ENCODE measurements around the gene MLLT11. TPM values are rescaled to one million over a fixed set of nuclear protein-coding genes. Genes with fewer than 3 reads are reported as not detected.

MLLT11 gene
- total RNA-seq, 1 donor from 2014 or later: 58.7 TPM

GRCh38 chr1:151108331-151108730, 48.1 kb downstream of the MLLT11 start:
- intact Hi-C loops (cut with DNase I): no loop called here
- no peak for DNase-seq (ENCODE audit: low spot score)

- intact Hi-C loops (cut with DNase I): no loop called here
These were observed 53.7 kb downstream of the MLLT11 start for GRCh38 chr1:151113877-151114276.

More at GRCh38 chr1:151113877-151114276, 53.7 kb downstream of the MLLT11 start:
- no peak for DNase-seq (ENCODE audit: low spot score)

Other genes starting within 250 kb of the MLLT11 start
- gene ARNT, start 183.8 kb upstream of the MLLT11 start, total RNA-seq: 32.0 TPM
- gene CTXND2, start 173.3 kb upstream of the MLLT11 start, total RNA-seq: not detected
- 15.5 TPM for gene SETDB1, start 134.0 kb upstream of the MLLT11 start, total RNA-seq
- 76.0 TPM for gene CERS2, start 85.6 kb upstream of the MLLT11 start, total RNA-seq
- 0.16 TPM for gene ANXA9, start 78.1 kb upstream of the MLLT11 start, total RNA-seq
- 49.1 TPM for gene MINDY1, start 53.5 kb upstream of the MLLT11 start, total RNA-seq
- 31.0 TPM for gene PRUNE1, start 51.9 kb upstream of the MLLT11 start, total RNA-seq
- 0.32 TPM for gene BNIPL, start 23.8 kb upstream of the MLLT11 start, total RNA-seq
- gene C1orf56, start 12.6 kb upstream of the MLLT11 start, total RNA-seq: 8.9 TPM
- 44.2 TPM for gene CDC42SE1, start 775 bp upstream of the MLLT11 start, total RNA-seq
- gene GABPB2, start 10.4 kb downstream of the MLLT11 start, total RNA-seq: 11.7 TPM
- 46.5 TPM for gene SEMA6C, start 86.2 kb downstream of the MLLT11 start, total RNA-seq
- gene TNFAIP8L2, start 96.3 kb downstream of the MLLT11 start, total RNA-seq: 0.86 TPM
- 12.5 TPM for gene LYSMD1, start 105.5 kb downstream of the MLLT11 start, total RNA-seq
- 20.7 TPM for gene SCNM1, start 105.7 kb downstream of the MLLT11 start, total RNA-seq
- gene TMOD4, start 115.6 kb downstream of the MLLT11 start, total RNA-seq: not detected
- 34.1 TPM for gene VPS72, start 129.8 kb downstream of the MLLT11 start, total RNA-seq
- gene PIP5K1A, start 138.2 kb downstream of the MLLT11 start, total RNA-seq: 40.6 TPM
- gene PSMD4, start 194.3 kb downstream of the MLLT11 start, total RNA-seq: 137 TPM
- gene ZNF687, start 221.9 kb downstream of the MLLT11 start, total RNA-seq: 12.8 TPM